Measurements from ENCODE around the gene NDUFB11.

- TF ChIP-seq JUND (IDR thresholded peaks at IDR 0.05; ENCODE audit: borderline replicate concordance, low read depth, low read length) (peak; percentile 79), JUND (tag; IDR thresholded peaks at IDR 0.05; ENCODE audit: borderline replicate concordance, low read depth, low read length) (peak; percentile 61; the same call in 2 of the 3 replicates), EZH2 (IDR thresholded peaks at IDR 0.05; ENCODE audit: borderline replicate concordance, low read depth, low read length) (no peak), POLR3A (IDR thresholded peaks at IDR 0.05; ENCODE audit: borderline replicate concordance, extremely low read depth, insufficient read depth, insufficient read length) (no peak), POLR2AphosphoS5 (IDR thresholded peaks at IDR 0.05; ENCODE audit: control insufficient read depth, insufficient read depth, low read depth, low read length) (peak; percentile 87), PHF8 (IDR thresholded peaks at IDR 0.05; ENCODE audit: borderline replicate concordance, low read length) (peak; percentile 90), ZNF324 (CRISPR knock-in tag; IDR thresholded peaks at IDR 0.05) (no peak), HCFC1 (IDR thresholded peaks at IDR 0.05; ENCODE audit: low read depth, low read length) (peak; percentile 27; the same call in 1 of the 2 replicates), ARID2 (IDR thresholded peaks at IDR 0.05) (0 out of 2 replicates have a peak, but pooled peaks have one; percentile 17), MYC (IDR thresholded peaks at IDR 0.05; ENCODE audit: low read depth, low read length) (peak; percentile 43), MYC (CRISPR knock-in tag; IDR thresholded peaks at IDR 0.05; ENCODE audit: borderline replicate concordance, low read depth) (no peak), RNF2 (IDR thresholded peaks at IDR 0.05) (no peak), GATA2 (CRISPR knock-in tag; IDR thresholded peaks at IDR 0.05) (no peak)
- TF ChIP-seq, protein P1, sequence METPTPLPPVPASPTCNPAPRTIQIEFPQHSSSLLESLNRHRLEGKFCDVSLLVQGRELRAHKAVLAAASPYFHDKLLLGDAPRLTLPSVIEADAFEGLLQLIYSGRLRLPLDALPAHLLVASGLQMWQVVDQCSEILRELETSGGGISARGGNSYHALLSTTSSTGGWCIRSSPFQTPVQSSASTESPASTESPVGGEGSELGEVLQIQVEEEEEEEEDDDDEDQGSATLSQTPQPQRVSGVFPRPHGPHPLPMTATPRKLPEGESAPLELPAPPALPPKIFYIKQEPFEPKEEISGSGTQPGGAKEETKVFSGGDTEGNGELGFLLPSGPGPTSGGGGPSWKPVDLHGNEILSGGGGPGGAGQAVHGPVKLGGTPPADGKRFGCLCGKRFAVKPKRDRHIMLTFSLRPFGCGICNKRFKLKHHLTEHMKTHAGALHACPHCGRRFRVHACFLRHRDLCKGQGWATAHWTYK (CRISPR knock-in tag; IDR thresholded peaks at IDR 0.05): no peak
- TF ChIP-seq, protein P2, sequence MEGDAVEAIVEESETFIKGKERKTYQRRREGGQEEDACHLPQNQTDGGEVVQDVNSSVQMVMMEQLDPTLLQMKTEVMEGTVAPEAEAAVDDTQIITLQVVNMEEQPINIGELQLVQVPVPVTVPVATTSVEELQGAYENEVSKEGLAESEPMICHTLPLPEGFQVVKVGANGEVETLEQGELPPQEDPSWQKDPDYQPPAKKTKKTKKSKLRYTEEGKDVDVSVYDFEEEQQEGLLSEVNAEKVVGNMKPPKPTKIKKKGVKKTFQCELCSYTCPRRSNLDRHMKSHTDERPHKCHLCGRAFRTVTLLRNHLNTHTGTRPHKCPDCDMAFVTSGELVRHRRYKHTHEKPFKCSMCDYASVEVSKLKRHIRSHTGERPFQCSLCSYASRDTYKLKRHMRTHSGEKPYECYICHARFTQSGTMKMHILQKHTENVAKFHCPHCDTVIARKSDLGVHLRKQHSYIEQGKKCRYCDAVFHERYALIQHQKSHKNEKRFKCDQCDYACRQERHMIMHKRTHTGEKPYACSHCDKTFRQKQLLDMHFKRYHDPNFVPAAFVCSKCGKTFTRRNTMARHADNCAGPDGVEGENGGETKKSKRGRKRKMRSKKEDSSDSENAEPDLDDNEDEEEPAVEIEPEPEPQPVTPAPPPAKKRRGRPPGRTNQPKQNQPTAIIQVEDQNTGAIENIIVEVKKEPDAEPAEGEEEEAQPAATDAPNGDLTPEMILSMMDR (IDR thresholded peaks at IDR 0.05 in 2 of 3, conservative IDR thresholded peaks at IDR 0.05 in 1 of 3; ENCODE audit: insufficient read depth in 2 of 3, low read depth in 1 of 3, low read length in 3 of 3): peak; percentile 74 to 89 (median 80)
- TF ChIP-seq, protein P3, sequence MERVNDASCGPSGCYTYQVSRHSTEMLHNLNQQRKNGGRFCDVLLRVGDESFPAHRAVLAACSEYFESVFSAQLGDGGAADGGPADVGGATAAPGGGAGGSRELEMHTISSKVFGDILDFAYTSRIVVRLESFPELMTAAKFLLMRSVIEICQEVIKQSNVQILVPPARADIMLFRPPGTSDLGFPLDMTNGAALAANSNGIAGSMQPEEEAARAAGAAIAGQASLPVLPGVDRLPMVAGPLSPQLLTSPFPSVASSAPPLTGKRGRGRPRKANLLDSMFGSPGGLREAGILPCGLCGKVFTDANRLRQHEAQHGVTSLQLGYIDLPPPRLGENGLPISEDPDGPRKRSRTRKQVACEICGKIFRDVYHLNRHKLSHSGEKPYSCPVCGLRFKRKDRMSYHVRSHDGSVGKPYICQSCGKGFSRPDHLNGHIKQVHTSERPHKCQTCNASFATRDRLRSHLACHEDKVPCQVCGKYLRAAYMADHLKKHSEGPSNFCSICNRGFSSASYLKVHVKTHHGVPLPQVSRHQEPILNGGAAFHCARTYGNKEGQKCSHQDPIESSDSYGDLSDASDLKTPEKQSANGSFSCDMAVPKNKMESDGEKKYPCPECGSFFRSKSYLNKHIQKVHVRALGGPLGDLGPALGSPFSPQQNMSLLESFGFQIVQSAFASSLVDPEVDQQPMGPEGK (CRISPR knock-in tag; IDR thresholded peaks at IDR 0.05; ENCODE audit: borderline replicate concordance): no peak
Measured at GRCh38 chrX:47193475-47194193, 49.1 kb upstream of the NDUFB11 start, which contains the start of gene UBA1.
